GM19043 (cell line): ENCODE data around the gene CFI.
A peak's percentile ranks its signal among the peaks of the same experiment; 100 is the strongest.

ENCODE experiments used
- ATAC-seq: cut with Tn5 transposase; IDR thresholded peaks from one replicate; pipeline ENCODE4 v1.9.1; 2021; ENCODE audit warnings: low read depth; ENCODE audit not compliant: unreplicated experiment

CFI gene

DNA sequence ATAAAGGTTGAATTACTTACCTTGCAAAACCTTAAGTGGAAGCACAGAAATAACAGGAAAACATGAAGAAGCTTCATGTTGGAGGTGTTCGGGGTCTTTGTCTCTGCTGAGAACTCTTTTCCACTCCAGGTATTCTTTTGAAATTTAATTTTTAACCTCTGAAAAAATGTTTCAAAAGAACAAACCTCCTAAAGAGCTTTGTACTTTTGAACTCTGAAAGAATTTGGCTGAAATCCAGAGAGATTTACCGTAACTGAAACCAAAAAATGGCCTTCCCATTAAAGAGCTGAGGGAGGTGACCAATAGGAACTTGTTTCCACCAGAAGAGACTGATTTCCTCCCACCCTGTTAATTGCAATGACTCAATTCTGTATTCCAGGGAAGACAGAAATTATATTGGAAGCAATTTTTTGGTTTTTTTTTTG is at the start of gene CFI:
Gene CFI (minus strand): TSS at position 105 of the 425 bp plus-strand sequence. CDS start 28 bp downstream, at position 77.
- no peak for ATAC-seq

DNA sequence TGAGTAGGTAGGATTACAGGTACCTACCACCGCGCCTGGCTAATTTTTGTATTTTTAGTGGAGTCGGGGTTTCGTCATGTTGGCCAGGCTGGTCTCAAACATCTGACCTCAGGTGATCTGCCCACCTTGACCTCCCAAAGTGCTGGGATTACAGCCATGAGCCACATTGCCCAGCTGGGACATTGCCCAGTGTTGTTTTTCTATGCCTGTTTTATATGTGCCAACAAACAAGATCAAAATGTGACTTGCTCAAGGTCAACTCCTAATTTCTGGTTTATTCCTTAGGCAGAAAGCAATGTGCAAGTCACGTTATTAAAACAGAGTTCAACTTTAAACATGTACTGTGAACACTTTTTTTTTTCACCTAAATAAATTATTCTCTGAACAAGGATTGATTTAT is 48.8 kb upstream of the CFI start:
- ATAC-seq, result no peak

DNA sequence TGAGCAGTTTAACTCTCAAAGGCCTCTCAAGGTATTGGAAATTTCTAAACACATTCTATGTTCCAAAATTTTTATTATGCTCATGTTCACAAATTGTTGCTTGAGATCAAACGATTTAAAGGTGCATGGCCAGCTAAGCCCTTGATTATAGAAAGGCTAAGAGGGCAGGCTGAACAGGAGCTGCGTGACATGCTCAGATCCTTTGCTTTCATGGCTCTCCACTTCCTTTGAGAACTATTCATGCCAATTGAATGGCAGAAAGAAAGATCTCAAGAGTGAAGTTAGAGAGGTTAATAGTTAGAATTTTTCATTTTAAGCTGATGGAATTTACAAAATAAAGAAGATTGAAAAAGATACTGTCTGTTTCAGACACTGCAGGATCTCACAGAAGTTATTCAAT is 46.7 kb upstream of the CFI start:
- no peak for ATAC-seq

DNA sequence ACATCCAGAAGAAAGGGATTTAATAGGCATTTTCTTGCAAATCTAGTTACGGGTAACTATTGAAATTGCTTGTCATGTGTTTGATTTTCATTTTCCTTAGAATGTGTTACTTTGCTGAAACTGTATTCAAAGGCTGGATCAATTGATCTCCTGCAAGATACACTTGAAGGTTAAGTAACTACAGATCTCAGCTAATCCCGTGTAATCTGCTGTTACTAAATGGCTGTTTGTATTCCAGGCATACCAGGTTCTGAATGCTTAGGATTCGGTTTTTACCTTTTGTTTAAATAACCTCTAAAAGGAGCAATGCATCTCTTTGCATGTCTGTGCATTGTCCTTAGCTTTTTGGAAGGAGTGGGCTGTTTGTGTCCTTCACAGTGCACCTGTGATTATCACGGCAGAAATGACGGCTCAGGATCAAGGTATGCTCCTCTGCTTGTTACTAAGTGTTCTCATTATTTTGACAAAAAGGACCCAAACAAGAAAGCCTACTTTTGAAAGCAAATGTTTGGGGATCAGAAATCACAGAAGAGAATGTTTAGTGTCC is 46.2 kb upstream of the CFI start, which contains the start of gene LRIT3:
Gene LRIT3 (plus strand): TSS at position 212 of the 547 bp plus-strand sequence. CDS start 95 bp downstream, at position 307.
- no peak for ATAC-seq

DNA sequence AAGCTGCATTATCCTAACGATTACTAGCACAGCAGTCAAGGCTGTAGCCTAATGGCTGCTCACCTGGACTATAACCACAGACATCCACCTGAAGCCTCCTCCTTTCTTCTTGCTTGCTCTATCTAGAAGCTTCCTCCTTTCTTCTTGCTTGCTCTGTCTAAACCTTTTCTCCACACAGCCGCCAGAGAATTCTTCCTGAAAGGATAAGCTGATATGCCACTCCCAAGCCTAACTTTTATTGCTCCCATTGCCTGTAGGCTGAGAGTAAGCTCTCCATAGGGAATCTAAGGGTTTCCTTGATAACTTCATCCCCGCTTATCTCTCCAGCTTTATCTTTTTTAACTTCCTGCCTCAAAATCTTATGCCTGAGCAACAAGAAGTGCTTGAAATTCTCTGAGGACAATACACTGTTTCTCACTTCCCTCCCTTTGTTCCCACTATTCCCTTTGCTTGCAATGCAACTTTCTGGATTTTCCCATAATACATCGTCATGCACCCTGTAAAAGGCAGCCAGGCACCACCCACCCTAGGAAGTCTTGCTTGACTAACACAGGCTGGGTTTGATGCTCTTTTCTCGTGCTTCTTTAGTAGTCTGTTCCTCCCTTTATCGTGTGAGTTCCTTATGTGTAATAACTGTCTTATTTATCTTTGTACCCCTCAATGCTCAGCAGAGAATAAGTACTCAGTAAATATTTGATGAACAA is 44.7 kb upstream of the CFI start:
- ATAC-seq, result no peak

DNA sequence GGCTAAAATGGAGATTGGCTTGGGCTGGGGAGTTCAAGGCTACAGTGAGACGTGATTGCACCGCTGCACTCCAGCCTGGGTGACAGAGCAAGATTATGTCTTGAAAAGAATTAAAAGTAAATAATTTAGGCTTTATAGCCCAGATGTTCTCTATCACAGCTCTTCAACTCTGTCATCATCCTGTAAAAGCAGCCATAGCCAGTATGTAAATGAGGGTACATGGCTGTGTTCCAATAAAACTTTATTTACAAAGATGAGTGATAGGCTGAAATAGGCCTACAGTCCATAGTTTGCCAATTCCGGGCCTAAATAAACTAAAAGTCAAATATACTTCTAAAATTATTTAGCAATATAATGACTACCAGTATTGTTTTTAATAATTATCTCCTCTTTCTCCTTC is 35.2 kb upstream of the CFI start:
- no peak for ATAC-seq

DNA sequence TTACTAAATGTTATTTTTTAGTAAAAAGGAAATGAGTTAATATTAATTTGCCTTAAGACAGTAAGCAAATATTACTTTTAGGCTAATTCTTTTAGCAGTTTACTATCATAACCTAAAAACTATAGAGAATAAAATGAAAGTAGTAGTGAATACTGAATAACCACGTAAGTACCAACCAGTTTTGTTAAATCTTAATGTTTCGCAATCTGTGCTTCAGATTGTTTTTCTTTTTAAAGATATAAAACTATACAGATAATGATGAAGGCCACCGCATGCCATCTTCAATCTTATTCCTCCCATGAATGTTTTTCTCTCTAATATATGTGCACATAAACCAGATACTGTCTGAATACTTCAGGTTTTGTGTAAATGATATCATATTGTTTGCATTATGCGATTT is 32.0 kb upstream of the CFI start:
- no peak for ATAC-seq

DNA sequence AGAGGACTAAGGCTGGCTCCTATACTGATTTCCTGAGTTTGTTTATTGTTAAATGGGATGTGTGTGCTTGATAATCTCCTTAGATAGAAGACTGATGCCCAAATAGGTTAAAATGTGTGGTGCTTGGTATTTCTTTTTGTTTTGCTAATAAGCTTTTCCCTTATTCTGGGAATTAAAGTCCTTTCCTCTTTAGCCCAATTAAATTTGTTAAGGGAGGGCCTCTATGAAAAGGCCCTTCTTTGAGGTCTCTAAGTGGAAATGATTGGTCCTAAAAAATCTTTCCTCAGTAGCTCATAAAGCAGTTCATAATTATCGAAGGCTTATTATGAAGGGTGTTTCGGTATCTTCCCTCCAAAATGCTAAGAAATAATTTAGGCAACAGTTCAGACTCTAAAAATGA is 25.9 kb upstream of the CFI start, which contains the start of gene RRH:
Gene RRH (plus strand): TSS at position 301 of the 400 bp plus-strand sequence. CDS start 56 bp downstream, at position 357.
- no peak for ATAC-seq

DNA sequence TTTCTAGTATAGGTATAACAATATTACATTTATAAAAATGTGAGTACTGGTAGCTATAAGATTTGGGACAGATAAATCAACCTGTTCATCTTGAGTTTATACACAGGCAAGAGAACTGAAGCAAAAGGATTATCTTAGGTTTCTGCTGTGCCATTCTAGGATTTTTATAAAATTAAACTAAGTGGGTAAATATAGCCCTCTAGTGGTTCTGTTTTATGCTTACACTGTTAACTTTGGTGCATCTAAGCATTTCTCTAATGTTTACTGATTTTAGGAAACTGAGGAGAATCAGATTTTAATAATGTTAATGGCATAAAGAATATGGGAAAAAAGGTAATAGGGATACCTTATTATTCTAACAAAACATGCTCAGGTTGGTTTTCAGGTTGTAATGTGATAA is 24.9 kb upstream of the CFI start:
- no peak for ATAC-seq

DNA sequence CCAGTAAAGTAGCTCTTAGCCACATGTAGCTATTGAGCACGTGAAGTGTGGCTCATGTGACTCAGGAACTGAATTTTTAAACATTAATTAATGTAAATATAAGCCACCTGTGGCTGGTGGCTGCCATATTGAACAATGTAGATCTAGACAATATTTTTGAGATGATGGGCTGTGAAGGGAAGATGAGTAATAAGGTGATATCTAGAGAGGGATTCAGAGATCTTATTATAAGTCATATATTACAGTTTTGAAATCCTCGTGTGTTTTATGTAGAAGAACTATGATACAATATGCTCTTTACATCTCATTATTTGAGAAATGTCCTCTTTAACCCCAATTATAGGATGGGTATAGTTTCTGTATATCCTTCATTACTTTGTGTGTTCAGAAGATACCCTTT is 19.4 kb upstream of the CFI start:
- no peak for ATAC-seq

DNA sequence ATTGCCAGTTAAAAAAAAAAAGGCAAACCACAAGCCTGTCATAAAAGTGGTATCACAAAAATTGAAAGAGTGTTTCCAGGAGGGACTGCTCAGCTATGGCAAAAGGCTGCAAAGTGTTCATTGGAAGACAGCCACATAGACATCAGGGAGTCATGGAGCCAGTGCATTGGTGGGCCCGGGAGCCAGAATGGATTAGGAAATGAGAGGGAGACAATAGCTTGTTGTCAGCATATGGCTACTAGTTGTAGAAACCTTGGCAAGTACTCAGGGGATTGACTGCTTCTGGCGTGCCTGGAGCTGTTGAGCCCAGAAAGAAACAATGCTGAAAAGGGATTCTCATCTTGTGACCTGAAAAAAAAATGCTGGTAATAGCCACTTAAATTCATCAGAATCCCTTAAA is 18.8 kb upstream of the CFI start:
- no peak for ATAC-seq

DNA sequence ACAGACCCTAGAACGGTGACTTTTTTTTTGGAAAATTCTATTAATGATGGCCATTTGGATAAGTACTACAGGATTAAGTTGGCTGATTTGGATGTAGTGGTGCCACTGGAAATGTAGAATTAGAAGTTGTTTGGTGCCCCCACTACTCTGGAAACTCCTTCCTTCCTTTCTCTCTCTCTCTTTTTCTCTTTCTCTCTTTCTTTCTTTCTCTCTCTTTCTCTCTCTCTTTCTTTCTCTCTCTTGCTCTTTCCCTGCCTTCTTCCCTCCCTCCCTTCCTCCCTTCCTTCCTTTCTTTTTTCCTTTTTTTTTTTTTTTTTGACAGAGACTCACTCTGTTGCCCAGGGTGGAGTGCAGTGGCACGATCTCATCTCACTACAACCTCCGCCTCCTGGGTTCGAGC is 16.5 kb upstream of the CFI start:
- ATAC-seq, result no peak

DNA sequence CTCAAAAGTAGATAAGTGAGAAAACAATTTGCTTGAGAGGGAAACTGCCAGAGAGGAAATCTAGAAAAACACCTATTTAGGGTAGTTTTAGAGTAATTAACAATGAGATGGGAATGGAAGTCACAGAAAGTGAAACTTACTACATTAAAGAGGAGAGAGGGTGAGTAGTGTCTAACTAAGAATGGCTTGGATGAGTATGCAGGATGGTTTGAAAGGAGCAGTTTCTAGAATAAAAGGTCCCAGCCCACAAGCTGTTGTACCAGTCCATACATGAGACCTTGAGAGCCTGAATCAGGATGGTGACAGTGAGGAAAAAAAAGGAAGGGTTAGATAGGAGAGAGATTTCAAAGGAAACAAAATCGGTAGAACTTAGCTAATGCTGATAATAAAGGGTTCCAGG is 15.1 kb upstream of the CFI start:
- ATAC-seq, result no peak

DNA sequence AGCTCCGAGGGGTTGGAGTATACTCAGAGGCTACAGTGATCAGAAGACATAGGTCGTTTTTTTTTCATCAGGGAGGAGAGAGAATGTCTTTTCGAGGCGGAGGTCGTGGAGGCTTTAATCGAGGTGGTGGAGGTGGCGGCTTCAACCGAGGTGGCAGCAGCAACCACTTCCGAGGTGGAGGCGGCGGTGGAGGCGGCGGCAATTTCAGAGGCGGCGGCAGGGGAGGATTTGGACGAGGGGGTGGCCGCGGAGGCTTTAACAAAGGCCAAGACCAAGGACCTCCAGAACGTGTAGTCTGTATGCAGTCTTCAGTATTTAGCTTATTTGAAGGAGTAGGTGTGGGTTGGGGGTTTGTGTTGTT is 14.3 kb upstream of the CFI start:
- ATAC-seq, result no peak

DNA sequence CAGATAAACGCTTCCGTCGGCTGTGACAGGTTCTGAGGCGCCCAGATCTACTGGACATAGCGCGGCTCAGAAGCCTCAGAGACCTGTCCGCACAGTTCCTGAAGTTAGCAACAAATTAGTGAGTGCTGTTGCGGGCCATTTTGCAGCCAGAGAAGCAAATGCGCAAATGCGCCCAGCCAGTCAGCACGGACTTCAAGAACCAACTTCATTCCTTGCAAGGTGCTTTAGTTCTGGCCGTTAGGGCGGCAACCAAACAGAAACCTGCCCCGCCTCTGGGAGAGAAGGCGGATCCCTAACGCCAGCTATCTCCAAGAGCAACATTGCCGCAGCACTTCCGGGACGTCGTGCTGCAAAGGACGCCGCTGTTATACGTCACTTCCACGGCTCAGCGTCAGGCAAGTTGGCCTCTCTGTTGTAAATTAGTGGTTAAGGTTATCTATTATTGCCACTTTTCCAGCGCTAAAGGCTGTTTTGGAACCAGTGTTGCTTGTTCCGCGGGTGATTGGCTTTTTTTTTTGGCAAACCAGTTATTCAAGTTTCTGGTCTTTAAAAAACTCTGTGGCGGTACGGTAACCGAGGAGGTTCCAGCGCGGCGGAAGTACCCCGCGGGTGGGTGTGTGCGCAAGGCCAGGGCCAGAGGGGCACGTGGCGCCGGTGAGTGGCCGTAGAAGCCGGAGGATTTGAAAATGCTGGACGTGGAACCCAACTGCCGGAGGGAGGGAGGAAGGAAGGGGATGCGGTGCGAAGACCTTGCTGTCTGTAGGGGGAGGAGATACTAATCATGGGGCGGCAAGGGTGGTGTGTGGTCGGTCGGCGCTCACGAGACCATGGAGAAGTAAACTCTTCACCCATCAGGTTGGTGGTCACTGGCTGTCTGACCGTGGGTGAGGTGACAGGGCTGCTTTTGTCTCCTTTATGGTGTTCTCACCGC is 13.6 kb upstream of the CFI start, which contains the start of gene GAR1:
Gene GAR1 (plus strand): TSS at position 612 of the 931 bp plus-strand sequence. CDS start 403 bp downstream, outside the sequence.
- peak; percentile 99 for ATAC-seq

DNA sequence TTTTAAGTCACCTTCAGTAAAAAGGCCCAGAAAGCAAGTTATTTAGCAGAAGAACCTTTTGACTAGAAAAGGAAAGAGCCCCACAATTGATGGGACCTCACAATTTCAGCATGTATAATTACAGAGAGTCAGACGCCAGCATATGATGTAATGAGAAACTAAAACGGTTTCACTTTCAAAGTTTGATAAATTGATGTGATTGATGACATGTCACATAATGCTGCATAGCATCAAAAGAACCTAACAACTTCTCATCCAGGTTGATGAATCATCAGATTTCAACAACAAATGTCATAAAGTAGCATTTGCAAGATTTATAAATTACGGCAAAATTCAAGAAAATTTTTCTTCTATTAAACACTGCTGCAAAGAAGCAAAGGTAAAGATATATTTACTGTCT is 9.9 kb upstream of the CFI start:
- no peak for ATAC-seq

DNA sequence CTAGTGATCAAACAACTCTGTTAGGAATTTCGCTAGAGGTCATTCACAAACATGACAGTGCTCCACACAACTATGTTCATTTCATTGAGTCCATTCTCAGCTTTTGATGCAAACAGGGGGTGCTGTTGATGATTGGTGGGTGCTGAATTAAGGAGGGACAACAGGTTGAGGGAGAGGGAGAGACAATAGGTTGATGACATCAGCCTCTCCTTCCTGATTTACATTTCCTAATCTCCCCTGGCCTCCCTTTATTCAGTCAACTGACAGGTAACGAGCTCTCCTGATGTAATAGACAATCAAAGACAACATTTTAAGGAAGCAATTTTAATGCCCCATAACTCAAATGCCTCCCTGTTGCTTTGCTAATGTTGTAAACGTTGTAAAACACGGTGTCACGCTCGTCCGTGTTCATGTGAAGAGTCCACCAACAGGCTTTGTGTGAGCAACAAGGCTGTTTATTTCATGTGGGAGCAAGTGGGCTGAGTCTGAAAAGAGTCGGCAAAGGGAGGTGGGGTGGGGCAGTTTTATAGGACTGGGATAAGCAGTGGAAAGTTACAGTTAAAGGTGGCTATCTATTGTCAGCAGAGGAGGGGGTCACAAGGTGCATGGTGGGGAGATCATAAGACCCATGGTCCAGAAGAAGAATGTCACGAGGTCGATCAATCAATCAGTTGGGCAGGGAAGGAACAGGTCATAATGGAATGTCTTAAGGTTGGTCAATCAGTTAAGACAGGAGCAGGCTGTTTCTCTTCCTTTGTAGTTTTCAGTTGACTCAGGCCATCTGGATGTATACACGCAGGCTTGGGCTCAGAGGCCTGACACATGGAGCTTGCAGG is 9.0 kb upstream of the CFI start:
- ATAC-seq, result no peak

DNA sequence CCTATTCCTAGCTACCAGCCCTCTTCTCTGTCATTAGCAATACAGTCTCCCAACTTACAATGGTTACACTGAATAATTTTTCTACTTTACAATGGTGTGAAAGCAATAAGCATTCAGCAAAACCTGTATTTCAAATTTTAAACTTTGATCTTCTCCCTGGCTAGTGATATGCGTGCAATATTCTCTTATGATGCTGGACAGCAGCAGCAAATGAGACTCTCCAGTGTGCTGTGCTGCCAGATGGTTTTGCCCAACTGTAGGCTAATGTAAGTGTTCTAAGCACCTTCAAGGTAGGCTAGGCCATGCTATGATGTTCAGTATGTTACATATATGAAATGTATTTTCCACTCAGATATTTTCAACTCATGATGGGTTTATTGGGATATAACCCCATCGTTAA is 7.9 kb upstream of the CFI start:
- ATAC-seq, result no peak

DNA sequence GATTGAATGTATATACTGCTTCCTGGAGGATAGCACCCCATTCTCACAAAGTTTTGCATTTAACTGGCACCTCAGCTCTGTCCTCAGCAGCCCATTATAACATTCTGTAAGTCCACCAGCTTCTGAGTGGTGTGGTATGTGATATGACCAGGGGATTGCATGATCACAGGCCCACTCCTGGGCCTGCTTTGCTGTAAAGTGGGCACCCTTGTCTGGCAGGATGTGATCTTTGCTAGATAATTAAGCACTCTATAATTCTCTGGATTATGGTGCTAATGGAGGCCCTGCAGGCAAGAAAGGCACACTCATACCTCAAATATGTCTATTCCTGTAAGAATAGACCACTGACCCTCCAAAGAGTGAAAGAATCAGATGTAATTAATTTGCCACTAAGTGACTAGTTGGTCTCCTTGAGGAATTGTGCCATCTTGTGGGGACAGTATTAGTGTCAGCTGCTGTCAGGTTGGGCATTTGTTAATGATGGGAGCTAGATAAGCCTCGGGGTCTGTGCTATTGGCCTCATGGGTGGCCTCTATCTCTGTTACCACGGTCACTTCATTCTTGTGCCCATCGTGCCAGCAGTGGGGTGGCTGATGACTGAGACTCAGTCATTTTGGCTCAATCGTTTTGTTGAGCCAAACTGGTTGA is 2.2 kb upstream of the CFI start:
- peak; percentile 57 for ATAC-seq
